GM10266 (cell line): ENCODE data around the gene FBXO42.

Experiments
- DNase-seq: peaks from one replicate; pipeline ENCODE4 v3.0.0; 2012; ENCODE audit errors: extremely low spot score
- TF ChIP-seq, protein P1 (sequence below): IDR thresholded peaks from 2 replicates; pipeline ENCODE4 v1.5.1; 2012; ENCODE audit warnings: mild to moderate bottlenecking, low read depth; ENCODE audit not compliant: control insufficient read depth, insufficient read depth; ENCODE audit errors: missing control alignments

FBXO42 gene

GRCh38 chr1:16244650-16245285 is 107.5 kb downstream of the FBXO42 start:
- DNase-seq: no peak
- TF ChIP-seq, protein P1, sequence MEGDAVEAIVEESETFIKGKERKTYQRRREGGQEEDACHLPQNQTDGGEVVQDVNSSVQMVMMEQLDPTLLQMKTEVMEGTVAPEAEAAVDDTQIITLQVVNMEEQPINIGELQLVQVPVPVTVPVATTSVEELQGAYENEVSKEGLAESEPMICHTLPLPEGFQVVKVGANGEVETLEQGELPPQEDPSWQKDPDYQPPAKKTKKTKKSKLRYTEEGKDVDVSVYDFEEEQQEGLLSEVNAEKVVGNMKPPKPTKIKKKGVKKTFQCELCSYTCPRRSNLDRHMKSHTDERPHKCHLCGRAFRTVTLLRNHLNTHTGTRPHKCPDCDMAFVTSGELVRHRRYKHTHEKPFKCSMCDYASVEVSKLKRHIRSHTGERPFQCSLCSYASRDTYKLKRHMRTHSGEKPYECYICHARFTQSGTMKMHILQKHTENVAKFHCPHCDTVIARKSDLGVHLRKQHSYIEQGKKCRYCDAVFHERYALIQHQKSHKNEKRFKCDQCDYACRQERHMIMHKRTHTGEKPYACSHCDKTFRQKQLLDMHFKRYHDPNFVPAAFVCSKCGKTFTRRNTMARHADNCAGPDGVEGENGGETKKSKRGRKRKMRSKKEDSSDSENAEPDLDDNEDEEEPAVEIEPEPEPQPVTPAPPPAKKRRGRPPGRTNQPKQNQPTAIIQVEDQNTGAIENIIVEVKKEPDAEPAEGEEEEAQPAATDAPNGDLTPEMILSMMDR: peak; percentile 5

GRCh38 chr1:16243936-16244649 is 108.2 kb downstream of the FBXO42 start:
- peak; percentile 75 for DNase-seq
- TF ChIP-seq, protein P1: peak; percentile 87

DNA sequence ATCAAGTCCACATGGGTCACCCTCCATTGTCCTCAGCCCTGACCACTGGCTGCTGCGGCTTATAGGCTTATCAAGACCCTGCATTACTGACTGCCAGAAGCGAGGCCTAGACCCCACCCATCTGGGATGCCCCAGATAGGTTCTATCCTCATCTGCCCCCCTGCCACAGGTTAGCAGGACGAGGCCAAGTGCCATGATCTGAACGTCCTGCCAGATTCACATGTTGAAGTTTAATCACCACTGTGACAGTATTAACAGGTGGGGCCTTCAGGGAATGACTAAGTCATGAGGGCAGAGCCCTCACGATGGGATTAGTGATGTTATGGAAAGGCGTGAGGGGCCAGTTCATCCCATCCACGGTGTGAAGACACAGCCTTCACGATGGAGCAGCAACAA is 109.1 kb downstream of the FBXO42 start:
- DNase-seq: no peak

DNA sequence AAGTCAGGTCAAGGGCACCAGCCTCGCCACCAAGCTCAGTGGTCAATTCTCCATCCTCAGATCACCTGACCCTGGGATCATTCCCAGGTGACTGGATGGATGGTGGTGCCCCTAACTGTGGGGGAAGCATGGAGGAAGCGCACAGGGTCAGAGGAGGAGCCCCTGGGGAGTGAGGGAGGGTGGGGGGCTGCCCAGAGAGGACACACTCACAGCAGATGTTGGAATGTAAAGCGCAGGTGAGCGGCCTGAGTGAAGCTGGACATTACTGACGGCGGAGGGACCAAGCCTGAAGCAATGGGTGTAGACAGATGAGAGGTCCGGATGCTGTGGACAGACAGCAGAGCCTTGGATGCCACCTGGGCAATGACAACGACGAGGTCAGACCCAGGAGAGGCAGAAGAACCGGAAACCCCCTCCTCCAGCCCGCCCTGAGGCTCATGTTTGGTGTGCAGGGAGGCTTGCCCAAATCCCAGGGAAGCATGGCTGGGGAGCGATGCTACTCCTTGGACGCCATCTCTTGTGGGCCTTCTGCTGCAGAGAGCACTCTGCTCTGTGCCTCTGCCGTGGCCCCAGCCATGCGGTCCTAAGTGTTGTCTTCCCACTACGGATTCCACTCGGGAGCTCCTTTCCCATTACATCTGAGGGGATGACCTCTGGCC is 109.6 kb downstream of the FBXO42 start:
- TF ChIP-seq, protein P1: no peak
- no peak for DNase-seq

More for the DNA sequence above, 109.1 kb downstream of the FBXO42 start:
- TF ChIP-seq, protein P1: no peak

DNA sequence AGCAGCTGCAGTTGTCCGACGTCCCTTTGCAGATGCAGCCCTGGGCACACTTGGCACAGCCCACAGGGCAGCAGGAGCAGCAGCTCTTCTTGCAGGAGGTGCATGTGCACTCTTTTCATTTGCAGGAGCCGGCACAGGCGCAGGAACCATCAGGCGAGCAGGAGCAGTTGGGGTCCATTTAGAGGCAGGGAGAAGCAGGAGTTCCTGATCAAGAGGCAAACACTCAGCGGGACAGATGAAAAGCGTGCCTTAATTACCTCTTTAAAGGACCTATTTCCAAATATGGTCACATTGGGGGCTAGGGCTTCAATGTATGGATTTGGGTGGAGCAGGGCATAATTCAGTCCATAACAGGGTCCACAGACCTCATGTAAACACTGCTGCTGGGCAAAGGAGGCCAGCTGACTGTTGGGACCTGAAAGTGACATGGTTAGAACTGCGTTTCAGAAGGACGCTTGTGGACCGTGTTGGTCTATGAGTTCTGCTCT is 111.0 kb downstream of the FBXO42 start:
- TF ChIP-seq, protein P1: no peak
- no peak for DNase-seq

- DNase-seq: no peak
- TF ChIP-seq, protein P1: no peak
Measured at GRCh38 chr1:16239972-16240491, 112.2 kb downstream of the FBXO42 start.
